NCI-H524 (cell line): ENCODE results near the gene GORAB.

Source experiments
- DNase-seq, 2 experiments: peaks; one replicate each; lab custom pipeline; 2025; lab: John Stamatoyannopoulos, UW

GORAB gene

GRCh38 chr1:170592591-170593111, 60.7 kb downstream of the GORAB start:
- DNase-seq, result no peak

- DNase-seq, result peak; percentile 4 to 42
These were observed 61.4 kb downstream of the GORAB start for GRCh38 chr1:170593173-170594011.

- DNase-seq, result peak; percentile 41 to 79
These were observed 62.2 kb downstream of the GORAB start for GRCh38 chr1:170594066-170594626.

GRCh38 chr1:170596701-170597100, 64.7 kb downstream of the GORAB start:
- DNase-seq, result no peak

GRCh38 chr1:170598618-170599017, 66.7 kb downstream of the GORAB start:
- DNase-seq, result no peak

DNA sequence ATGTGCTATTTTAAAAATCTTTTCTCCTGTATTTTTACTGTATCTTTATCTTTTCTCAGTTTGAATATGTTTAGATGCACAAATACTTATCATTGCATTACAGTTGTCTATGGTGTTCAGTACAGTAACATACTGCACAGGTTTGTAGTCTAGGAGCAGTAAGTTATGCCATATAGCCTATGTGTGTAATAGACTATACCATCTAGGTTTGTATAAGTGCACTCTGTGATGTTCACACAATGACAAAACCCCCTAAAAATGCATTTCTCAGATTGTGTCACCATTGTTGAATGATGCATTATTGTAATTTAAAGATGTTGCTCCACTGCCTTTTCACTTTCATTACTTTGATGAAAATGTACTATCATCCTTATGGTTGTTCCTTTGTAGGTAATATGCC, 67.1 kb downstream of the GORAB start:
- no peak for DNase-seq

GRCh38 chr1:170601866-170602265, 69.9 kb downstream of the GORAB start:
- DNase-seq, result no peak
